Measurements from ENCODE around the gene HCRTR1.

Gene HCRTR1

GRCh38 chr1:31576743-31577455, 40.6 kb upstream of the HCRTR1 start:
- TF ChIP-seq, protein P1, sequence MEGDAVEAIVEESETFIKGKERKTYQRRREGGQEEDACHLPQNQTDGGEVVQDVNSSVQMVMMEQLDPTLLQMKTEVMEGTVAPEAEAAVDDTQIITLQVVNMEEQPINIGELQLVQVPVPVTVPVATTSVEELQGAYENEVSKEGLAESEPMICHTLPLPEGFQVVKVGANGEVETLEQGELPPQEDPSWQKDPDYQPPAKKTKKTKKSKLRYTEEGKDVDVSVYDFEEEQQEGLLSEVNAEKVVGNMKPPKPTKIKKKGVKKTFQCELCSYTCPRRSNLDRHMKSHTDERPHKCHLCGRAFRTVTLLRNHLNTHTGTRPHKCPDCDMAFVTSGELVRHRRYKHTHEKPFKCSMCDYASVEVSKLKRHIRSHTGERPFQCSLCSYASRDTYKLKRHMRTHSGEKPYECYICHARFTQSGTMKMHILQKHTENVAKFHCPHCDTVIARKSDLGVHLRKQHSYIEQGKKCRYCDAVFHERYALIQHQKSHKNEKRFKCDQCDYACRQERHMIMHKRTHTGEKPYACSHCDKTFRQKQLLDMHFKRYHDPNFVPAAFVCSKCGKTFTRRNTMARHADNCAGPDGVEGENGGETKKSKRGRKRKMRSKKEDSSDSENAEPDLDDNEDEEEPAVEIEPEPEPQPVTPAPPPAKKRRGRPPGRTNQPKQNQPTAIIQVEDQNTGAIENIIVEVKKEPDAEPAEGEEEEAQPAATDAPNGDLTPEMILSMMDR (IDR thresholded peaks at IDR 0.05; ENCODE audit: low read depth, low read length): no peak
- no peak overlapping the region for H3K4me3 ChIP-seq (ENCODE audit: low read depth, low read length)

GRCh38 chr1:31577515-31578192, 39.8 kb upstream of the HCRTR1 start:
- TF ChIP-seq, protein P1 (IDR thresholded peaks at IDR 0.05; ENCODE audit: low read depth, low read length): no peak
- no peak overlapping the region for H3K4me3 ChIP-seq (ENCODE audit: low read depth, low read length)

DNA sequence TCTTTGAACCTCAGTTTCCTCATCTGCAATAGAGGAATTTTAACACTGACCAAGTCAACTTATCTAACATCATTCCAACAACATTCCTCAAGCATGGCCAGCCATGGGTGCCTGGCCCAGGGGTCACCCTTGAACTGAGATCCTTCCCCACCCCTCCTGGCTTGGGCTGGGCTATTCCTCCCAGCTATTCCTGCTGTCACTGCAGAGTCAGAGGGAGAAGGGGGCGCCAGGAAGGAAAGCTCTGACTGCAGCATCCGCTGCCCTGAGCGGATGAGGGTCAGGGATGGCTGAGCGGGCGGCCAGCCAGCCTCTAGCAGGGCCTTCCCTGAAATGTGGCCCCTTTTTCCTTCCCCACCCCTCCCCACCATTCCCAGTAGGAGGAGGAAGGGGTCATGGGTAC, 38.1 kb upstream of the HCRTR1 start:
- TF ChIP-seq, protein P1 (IDR thresholded peaks at IDR 0.05; ENCODE audit: low read depth, low read length): no peak
- no peak overlapping the region for H3K4me3 ChIP-seq (ENCODE audit: low read depth, low read length)

- no peak overlapping the region for H3K4me3 ChIP-seq (ENCODE audit: low read depth, low read length)
- TF ChIP-seq, protein P1 (IDR thresholded peaks at IDR 0.05; ENCODE audit: low read depth, low read length): no peak
These were observed 37.0 kb upstream of the HCRTR1 start for GRCh38 chr1:31580513-31580870.

GRCh38 chr1:31580891-31581603, 36.4 kb upstream of the HCRTR1 start:
- TF ChIP-seq, protein P1 (IDR thresholded peaks at IDR 0.05; ENCODE audit: low read depth, low read length): no peak
- no peak overlapping the region for H3K4me3 ChIP-seq (ENCODE audit: low read depth, low read length)

GRCh38 chr1:31581821-31582810, 35.4 kb upstream of the HCRTR1 start:
- TF ChIP-seq, protein P1 (IDR thresholded peaks at IDR 0.05; ENCODE audit: low read depth, low read length): no peak
- H3K4me3 ChIP-seq (ENCODE audit: low read depth, low read length): no peak overlapping the region
